SIG-M5 treated with dmso at 0.1 percent for 504 hours (cell line): Measurements from ENCODE around the gene RBM46.
"Not testable (repeated sequence)": the region's sequence is repeated elsewhere in the genome, so short reads cannot be mapped to it uniquely, and the experiment has no call there.

Source experiments
- DNase-seq: peaks from one replicate; lab custom pipeline; 2025; ENCODE audit not compliant: unreplicated experiment; lab: John Stamatoyannopoulos, UW

RBM46 gene

GRCh38 chr4:154836513-154836912, 55.4 kb downstream of the RBM46 start:
- DNase-seq = no peak

- no peak for DNase-seq
These were observed 57.1 kb downstream of the RBM46 start for GRCh38 chr4:154838155-154838554.

GRCh38 chr4:154838694-154839093, 57.6 kb downstream of the RBM46 start:
- no peak for DNase-seq

GRCh38 chr4:154854362-154854761, 73.3 kb downstream of the RBM46 start:
- DNase-seq = no peak

GRCh38 chr4:154858166-154858565, 77.1 kb downstream of the RBM46 start:
- no peak for DNase-seq

GRCh38 chr4:154868414-154869194, 87.5 kb downstream of the RBM46 start:
- no peak for DNase-seq

GRCh38 chr4:154869301-154869700, 88.2 kb downstream of the RBM46 start:
- DNase-seq = no peak

GRCh38 chr4:154872198-154872597, 91.1 kb downstream of the RBM46 start:
- DNase-seq = no peak

GRCh38 chr4:154874049-154874448, 93.0 kb downstream of the RBM46 start:
- DNase-seq = not testable (repeated sequence)

- DNase-seq = no peak
These were observed 96.2 kb downstream of the RBM46 start for GRCh38 chr4:154877110-154877760.
